ENCODE measurements around the gene PMEL. TPM values are rescaled to one million over a fixed set of nuclear protein-coding genes. Genes with fewer than 3 reads are reported as not detected.

The PMEL gene
- total and polyA plus RNA-seq, 9 of the 15 experiments (the other 6 are each of a cell fraction or from before 2014, with no cell fraction given) = 0.36 to 2.0 (median 0.98) TPM

DNA sequence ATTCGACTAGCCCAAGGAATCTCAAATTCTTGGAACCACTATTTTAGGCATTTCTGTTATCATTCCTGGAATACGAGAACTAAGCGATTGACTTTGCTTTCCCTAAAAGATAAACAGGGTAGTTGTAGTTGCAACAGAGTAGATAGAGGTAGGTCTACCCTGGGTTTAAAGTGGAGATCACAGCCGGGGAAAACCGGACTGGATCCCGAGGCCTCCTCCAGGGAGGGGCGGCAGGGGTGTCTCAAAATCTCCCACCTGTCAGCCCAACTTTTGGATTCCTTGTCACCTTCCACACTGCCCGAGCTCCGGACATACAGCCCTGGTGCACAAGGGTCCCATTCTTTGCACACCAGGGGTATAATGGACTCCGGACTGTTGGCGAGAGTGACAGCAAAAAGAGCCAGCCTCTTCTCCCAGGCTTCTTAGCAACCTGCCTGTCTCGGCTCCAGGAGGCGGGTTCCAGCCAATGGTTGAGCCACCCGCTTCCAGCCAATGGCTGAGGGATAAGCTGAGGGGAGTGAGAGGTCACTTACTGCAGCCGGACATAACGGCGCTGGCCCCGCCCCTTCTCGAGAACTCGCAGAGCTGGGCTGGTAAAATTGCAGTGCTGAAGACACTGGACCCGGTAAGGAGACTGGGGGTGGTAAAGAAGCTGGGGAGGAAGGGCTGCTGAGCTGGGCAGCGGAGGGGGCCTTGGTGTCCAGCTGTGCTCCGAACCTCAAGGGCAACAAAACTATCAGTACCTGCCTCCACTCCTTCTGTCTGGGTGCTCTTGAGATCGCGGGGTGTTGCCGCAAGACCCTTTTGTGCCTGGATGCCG is 31.1 kb upstream of the PMEL start, which contains the start of gene SUOX (continued):
- peak; percentile 68; the same call in 1 of the 2 replicates for TF ChIP-seq POLR2H (tag; IDR thresholded peaks at IDR 0.05; ENCODE audit: low read depth)

DNA sequence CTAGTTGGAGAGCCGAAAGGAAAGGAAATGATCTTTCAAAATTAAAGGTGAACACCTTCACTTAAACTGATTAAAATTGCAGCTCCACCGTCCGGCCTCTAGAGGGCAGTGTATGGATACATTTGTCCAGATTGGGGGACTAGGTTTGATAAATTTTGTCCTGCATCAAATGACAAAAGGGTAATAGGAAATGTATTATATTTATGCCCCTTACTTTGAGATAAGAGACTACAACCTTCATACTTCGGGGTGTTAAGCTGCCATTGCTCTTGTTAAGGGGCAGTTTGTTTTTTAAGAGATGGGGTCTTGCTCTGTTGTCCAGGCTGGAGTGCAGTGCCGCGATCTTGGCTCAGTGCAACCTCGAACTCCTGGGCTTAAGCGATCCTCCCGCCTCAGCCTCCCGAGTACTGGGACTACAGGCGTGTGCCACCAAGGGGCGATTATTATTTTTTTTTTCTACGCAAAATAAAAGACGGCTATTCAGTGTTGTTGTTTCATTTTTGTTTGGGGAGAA is 30.4 kb upstream of the PMEL start:
- Histone ChIP-seq H3K36me3 (ENCODE audit: control insufficient read depth, insufficient read depth, low read length) (peaks cover 37% of the 10 kb centered on the region; the same call in 2 of the 3 replicates), H3K79me2 (ENCODE audit: control insufficient read depth, insufficient read depth, low read length) (peaks cover 19% of the 10 kb centered on the region), H3K9ac (ENCODE audit: insufficient read depth in 1 of 2, low read depth in 2 of 2, low read length in 2 of 2) (peak overlapping the region in 1 of 2 experiments; percentile 83; a peak in 2 of 4 replicates), H3K9me3 (replicated peaks; ENCODE audit: control insufficient read depth, insufficient read depth, low read depth, low read length) (no peaks in the 10 kb centered on the region), H4K20me1 (replicated peaks; ENCODE audit: control insufficient read depth, insufficient read depth, low read length) (no peaks in the 10 kb centered on the region), H3K4me2 (ENCODE audit: insufficient read depth, low read length) (peak overlapping the region; percentile 100), H3K4me1 (replicated peaks in 1 of 2; ENCODE audit: control insufficient read depth in 2 of 2, insufficient read depth in 2 of 2, low read length in 2 of 2) (peaks cover 3 to 19% of the 10 kb centered on the region in 2 experiments; a peak in 4 of 5 replicates), H3K27me3 (ENCODE audit: control insufficient read depth in 2 of 2, insufficient read depth in 2 of 2, low read length in 2 of 2) (no peaks in the 10 kb centered on the region), H2AFZ (ENCODE audit: low read depth, low read length) (peak overlapping the region; percentile 84; the same call in 1 of the 2 replicates), H3K4me3 (peak overlapping the region; percentile 60), H3K9me1 (ENCODE audit: control insufficient read depth, insufficient read depth, low read length) (no peaks in the 10 kb centered on the region), H3K27ac (ENCODE audit: extremely low read depth, low read depth, low read length) (peak overlapping the region; percentile 74; the same call in 2 of the 3 replicates)
- in situ Hi-C loops (cut with MboI) = loop anchor here (5.0 kb wide), 1 partner anchor 36 kb away; no protein-coding TSS in a partner anchor
- POLR2A ChIA-PET = interaction anchor here (0.5 to 5.1 kb wide), 13 partner anchors 11 to 257 kb away, joined by 3 to 31 read pairs (median 4); partner anchors contain the start of genes IKZF4, PA2G4 and RAB5B
- 10% methylated on average over 14 of the region's 14 CpGs for WGBS (ENCODE audit: insufficient coverage, low coverage, missing lambda C conversion rate)
- peak; percentile 39 for ATAC-seq
- no TSS peak for BruUV-seq (replicated peaks)
- FAIRE-seq = no peak
- CTCF ChIA-PET (ENCODE audit: low intra/inter-chr PET ratio) = interaction anchor here (1.0 to 3.7 kb wide), 4 partner anchors 33 to 193 kb away, joined by 3 to 35 read pairs (median 12); partner anchors contain the start of genes RPS26 and SMARCC2
- intact Hi-C loops (cut with micrococcal nuclease) = loop anchor here (1.0 kb wide), 1 partner anchor 33 kb away; no protein-coding TSS in a partner anchor
- DNase-seq (ENCODE audit: extremely low read depth in 1 of 4, low spot score in 3 of 4) = peak; percentile 55 to 84 (median 58)
- TF ChIP-seq SMARCA5 (IDR thresholded peaks at IDR 0.05) (peak; percentile 98), ARNT (IDR thresholded peaks at IDR 0.05) (peak; percentile 73 to 85; a peak in 2 of 4 replicates), FOXJ2 (tag; IDR thresholded peaks at IDR 0.05) (no peak), TOE1 (IDR thresholded peaks at IDR 0.05; ENCODE audit: borderline replicate concordance) (0 out of 2 replicates have a peak, but pooled peaks have one; percentile 23), TOE1 (CRISPR knock-in tag; IDR thresholded peaks at IDR 0.05; ENCODE audit: borderline replicate concordance, low read depth) (no peak), MCM2 (IDR thresholded peaks at IDR 0.05; ENCODE audit: low read depth) (no peak), HEY1 (CRISPR knock-in tag; IDR thresholded peaks at IDR 0.05; ENCODE audit: borderline replicate concordance) (peak; percentile 42; the same call in 1 of the 2 replicates), ZKSCAN3 (CRISPR knock-in tag; IDR thresholded peaks at IDR 0.05) (no peak), PHF20 (IDR thresholded peaks at IDR 0.05; ENCODE audit: partially characterized antibody) (peak; percentile 50), XRCC5 (IDR thresholded peaks at IDR 0.05; ENCODE audit: low read depth, low read length) (0 out of 2 replicates have a peak, but pooled peaks have one; percentile 37), KDM4B (IDR thresholded peaks at IDR 0.05; ENCODE audit: borderline replicate concordance in 2 of 2, low read depth in 1 of 2) (no peak), ZC3H11A (IDR thresholded peaks at IDR 0.05; ENCODE audit: low read depth, low read length) (no peak), ADNP (tag; IDR thresholded peaks at IDR 0.05) (peak; percentile 93), RBM25 (IDR thresholded peaks at IDR 0.05; ENCODE audit: low read depth, low read length, severe bottlenecking) (peak; percentile 87)
- TF ChIP-seq, protein P1, sequence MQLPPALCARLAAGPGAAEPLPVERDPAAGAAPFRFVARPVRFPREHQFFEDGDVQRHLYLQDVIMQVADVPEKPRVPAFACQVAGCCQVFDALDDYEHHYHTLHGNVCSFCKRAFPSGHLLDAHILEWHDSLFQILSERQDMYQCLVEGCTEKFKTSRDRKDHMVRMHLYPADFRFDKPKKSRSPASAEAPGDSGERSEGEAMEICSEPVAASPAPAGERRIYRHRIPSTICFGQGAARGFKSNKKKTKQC (CRISPR knock-in tag; IDR thresholded peaks at IDR 0.05) = no peak
- TF ChIP-seq, protein P2, sequence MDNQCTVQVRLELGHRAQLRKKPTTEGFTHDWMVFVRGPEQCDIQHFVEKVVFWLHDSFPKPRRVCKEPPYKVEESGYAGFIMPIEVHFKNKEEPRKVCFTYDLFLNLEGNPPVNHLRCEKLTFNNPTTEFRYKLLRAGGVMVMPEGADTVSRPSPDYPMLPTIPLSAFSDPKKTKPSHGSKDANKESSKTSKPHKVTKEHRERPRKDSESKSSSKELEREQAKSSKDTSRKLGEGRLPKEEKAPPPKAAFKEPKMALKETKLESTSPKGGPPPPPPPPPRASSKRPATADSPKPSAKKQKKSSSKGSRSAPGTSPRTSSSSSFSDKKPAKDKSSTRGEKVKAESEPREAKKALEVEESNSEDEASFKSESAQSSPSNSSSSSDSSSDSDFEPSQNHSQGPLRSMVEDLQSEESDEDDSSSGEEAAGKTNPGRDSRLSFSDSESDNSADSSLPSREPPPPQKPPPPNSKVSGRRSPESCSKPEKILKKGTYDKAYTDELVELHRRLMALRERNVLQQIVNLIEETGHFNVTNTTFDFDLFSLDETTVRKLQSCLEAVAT (IDR thresholded peaks at IDR 0.05) = peak in 1 of 2 experiments; percentile 45; a peak in 2 of 4 replicates
